ENCODE data around the gene PSMB1. TPM values are rescaled to one million over a fixed set of nuclear protein-coding genes. Genes with fewer than 3 reads are reported as not detected.

The PSMB1 gene
- total and polyA plus RNA-seq, 2 experiments from 2014 or later, result 357 to 576 TPM

GRCh38 chr6:170584181-170584953 lies 31.3 kb upstream of the PSMB1 start, which contains the start of gene PDCD2 (continued):
- no peak for TF ChIP-seq EZH2 (IDR thresholded peaks at IDR 0.05; ENCODE audit: low read depth, unreplicated experiment)
- TF ChIP-seq CTCF (conservative IDR thresholded peaks at IDR 0.05; ENCODE audit: low read depth in 2 of 2), result no peak
- no peak for TF ChIP-seq ZNF114 (CRISPR knock-in tag; IDR thresholded peaks at IDR 0.05)

GRCh38 chr6:170583756-170584180 lies 30.7 kb upstream of the PSMB1 start:
- H3K4me1 ChIP-seq (ENCODE audit: insufficient read depth), result peaks cover 31% of the 10 kb centered on the region
- DNase-seq (ENCODE audit: low spot score) (no peak), ATAC-seq (no peak)
- peaks cover 33% of the 10 kb centered on the region for H3K4me1 Mint-ChIP-seq
- H3K4me3 Mint-ChIP-seq, result peak overlapping the region; percentile 95
- H3K36me3 Mint-ChIP-seq (ENCODE audit: low read depth), result peaks cover 51% of the 10 kb centered on the region
- peaks cover 9% of the 10 kb centered on the region; the same call in 1 of the 2 replicates for H3F3A ChIP-seq (replicated peaks; ENCODE audit: low read depth)
- H4K20me1 ChIP-seq (replicated peaks; ENCODE audit: insufficient read depth), result 0 out of 2 replicates have a peak, but pooled peaks cover 6% of the 10 kb centered on the region
- peaks cover 6% of the 10 kb centered on the region for H3K27me3 Mint-ChIP-seq (ENCODE audit: insufficient read depth, low read depth, poor library complexity)
- H3K79me2 ChIP-seq (replicated peaks; ENCODE audit: insufficient read depth), result peaks cover 15% of the 10 kb centered on the region
- H3K27ac Mint-ChIP-seq, result peak overlapping the region; percentile 96
- H3K9me2 ChIP-seq (ENCODE audit: insufficient read depth), result no peaks in the 10 kb centered on the region
- no peak for TF ChIP-seq ZNF462 (CRISPR knock-in tag; IDR thresholded peaks at IDR 0.05)
- no peak for TF ChIP-seq EZH2phosphoT487 (IDR thresholded peaks at IDR 0.05; ENCODE audit: unreplicated experiment)
- TF ChIP-seq NANOG (IDR thresholded peaks at IDR 0.05; ENCODE audit: borderline replicate concordance), result no peak
- TF ChIP-seq EZH2 (IDR thresholded peaks at IDR 0.05; ENCODE audit: low read depth, unreplicated experiment), result no peak
- TF ChIP-seq CTCF (conservative IDR thresholded peaks at IDR 0.05; ENCODE audit: low read depth in 2 of 2), result peak in 1 of 2 experiments; percentile 35; a peak in 2 of 4 replicates
- peak overlapping the region; percentile 4; the same call in 1 of the 2 replicates for H3K27ac ChIP-seq (ENCODE audit: low read depth)
- peak overlapping the region; percentile 75 for H3K4me3 ChIP-seq
- no peak overlapping the region for H2AFZ ChIP-seq
- peaks cover 13% of the 10 kb centered on the region for H3K36me3 ChIP-seq (ENCODE audit: insufficient read depth)
- no peaks in the 10 kb centered on the region for H3K27me3 ChIP-seq (ENCODE audit: insufficient read depth)
- peak overlapping the region; percentile 81 for H3K4me2 ChIP-seq
- H3K9me3 Mint-ChIP-seq, result peaks cover 4% of the 10 kb centered on the region; the same call in 2 of the 3 replicates
